Raji (cell line): ENCODE data around the gene RAB19.

Experiments used
- POLR2A ChIP-seq: IDR thresholded peaks from 2 replicates; pipeline ENCODE4 v1.6.1; 2011; ENCODE audit warnings: low read depth, low read length, control low read depth; ENCODE audit not compliant: insufficient read depth

The RAB19 gene

DNA sequence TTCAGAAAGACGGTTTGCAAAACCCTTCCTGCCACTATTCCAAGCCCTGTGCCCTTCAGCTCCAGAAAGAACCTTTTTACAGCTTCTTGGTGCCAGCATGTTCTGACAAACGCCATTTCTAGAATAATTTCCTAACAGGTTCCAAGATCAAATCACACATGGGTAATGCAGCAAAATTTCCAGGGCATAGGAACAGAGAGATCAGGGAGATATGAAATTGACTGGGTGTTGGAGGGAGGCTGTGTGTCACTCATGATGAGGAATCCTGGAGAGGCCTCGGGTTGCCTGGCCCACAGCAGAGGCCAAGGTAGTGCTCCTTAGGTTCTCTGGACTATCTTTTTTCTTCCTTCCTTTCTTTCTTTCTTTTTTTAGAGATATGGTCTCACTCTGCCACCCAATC lies 29.5 kb downstream of the RAB19 start:
- no peak for TF ChIP-seq POLR2A

DNA sequence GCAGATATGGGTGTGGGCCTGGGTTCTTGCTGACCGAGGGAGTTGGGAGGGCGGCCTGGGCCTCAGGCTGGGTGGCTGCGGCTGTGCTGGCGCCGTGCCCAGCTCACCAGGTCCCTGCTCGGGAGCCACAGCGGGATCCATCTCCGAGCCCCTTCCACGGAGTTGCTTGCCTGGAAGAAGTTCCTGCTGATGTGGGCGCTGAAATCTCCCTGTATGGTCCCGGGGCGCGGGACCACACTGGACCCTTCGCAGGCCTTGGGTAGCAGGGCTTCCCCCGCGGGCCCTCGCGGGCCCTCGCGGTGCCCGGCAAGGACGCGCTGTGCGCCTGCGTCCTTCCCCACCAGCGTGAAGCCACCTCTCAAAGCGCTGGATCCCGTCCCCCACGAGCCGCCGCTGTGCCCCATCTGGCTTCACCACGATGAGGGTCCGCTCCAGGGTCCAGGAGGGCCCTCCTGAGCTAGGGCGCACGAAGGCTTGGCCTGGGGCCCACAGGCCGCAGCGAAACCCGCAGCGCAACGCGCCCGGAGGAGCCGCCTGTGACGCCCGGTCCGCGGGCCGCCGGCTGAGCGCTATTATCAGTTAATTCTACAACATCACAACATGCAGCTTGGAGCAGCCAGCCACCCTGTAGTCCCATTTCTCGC lies 31.5 kb downstream of the RAB19 start:
- TF ChIP-seq POLR2A = no peak

GRCh38 chr7:140439359-140439758 lies 35.5 kb downstream of the RAB19 start:
- no peak for TF ChIP-seq POLR2A

GRCh38 chr7:140440593-140440992 lies 36.7 kb downstream of the RAB19 start:
- no peak for TF ChIP-seq POLR2A

GRCh38 chr7:140441519-140441918 lies 37.7 kb downstream of the RAB19 start:
- TF ChIP-seq POLR2A = no peak

DNA sequence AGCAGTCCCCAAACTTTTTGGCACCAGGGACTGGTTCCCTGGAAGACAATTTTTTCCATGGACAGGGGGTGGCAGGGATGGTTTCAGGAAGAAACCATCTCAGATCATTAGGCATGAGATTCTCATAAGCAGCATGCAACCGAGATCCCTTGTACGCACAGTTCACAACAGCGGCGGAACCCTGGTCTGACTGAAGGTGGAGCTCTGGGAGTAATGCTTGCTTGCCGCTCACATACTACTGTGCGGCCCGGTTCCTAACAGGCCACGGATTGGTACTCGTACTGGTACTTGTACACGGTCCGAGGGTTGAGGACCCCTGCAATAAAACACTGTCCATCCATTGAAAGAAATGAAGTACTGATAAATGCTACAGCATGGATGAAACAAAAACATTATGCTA lies 42.6 kb downstream of the RAB19 start:
- TF ChIP-seq POLR2A = no peak

DNA sequence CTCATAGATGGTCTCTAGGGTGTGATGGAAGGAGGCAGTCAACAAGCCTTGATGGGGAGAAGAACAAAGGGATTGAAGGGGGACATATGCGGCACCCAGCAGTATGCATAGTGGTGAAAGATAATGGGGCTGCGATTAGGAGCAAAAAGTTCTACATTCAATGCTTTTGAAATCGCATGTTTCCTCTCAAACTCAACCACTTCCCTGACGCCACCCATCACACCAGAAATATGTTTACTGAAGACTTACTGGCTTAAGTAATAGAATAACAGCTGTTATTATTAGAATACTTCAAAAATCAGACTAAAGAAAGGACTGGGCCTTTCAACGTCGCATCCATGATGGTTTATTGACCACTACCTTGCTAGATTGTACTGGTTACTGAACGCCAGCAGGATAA lies 44.0 kb downstream of the RAB19 start:
- TF ChIP-seq POLR2A = no peak

GRCh38 chr7:140448781-140449480 lies 45.1 kb downstream of the RAB19 start:
- TF ChIP-seq POLR2A = no peak

GRCh38 chr7:140451716-140452115 lies 47.9 kb downstream of the RAB19 start:
- TF ChIP-seq POLR2A = no peak

DNA sequence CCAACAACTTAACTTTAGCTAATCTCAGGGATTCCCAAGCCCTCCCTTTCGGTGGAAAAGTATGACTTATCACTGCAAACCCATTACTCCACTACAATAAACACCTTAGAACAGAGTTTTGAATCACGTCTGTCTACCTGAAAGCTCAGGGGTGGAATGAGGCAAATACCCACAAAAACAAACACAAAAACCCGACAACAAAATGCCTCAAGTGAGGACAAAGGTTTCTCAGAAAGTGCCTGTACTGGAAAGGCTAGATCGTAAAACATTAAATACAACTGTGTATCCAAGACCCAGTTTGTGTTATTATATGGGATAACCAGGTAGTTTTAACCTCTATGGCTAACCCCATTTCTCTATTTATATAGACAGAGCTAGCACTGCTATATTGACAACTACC lies 49.4 kb downstream of the RAB19 start:
- TF ChIP-seq POLR2A = no peak

- TF ChIP-seq POLR2A = no peak
Measured at GRCh38 chr7:140454657-140455015, 50.8 kb downstream of the RAB19 start.

GRCh38 chr7:140455743-140456142 lies 51.9 kb downstream of the RAB19 start:
- TF ChIP-seq POLR2A = no peak

- no peak for TF ChIP-seq POLR2A
Measured at GRCh38 chr7:140456551-140457051, 52.7 kb downstream of the RAB19 start.

DNA sequence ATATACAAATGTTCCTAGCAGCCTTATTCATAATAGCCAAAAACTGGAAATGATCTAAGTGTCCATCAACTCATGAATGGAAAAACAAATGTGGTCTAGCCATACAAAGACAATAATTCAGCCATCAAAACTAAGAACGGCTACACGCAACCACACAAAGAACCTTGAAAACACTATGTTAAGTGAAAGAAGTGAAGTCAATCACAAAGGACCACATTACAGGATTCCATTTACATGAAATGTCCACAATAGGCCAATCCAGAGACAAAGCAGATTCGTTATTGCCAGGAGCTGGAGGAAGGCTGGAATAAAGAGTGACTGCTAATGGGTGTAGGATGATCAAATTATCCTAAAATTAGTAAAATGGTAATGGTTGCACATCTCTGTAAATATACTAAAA lies 54.3 kb downstream of the RAB19 start:
- TF ChIP-seq POLR2A = no peak

- TF ChIP-seq POLR2A = no peak
Measured at GRCh38 chr7:140458916-140459315, 55.1 kb downstream of the RAB19 start.

GRCh38 chr7:140463111-140463510 lies 59.3 kb downstream of the RAB19 start:
- TF ChIP-seq POLR2A = no peak
